PC-3 (cell line): Measurements from ENCODE around the gene PLEKHH1. TPM values are rescaled to one million over a fixed set of nuclear protein-coding genes. Genes with fewer than 3 reads are reported as not detected.

Experiments used
- ATAC-seq: fragments of 200-7000 bp; cut with Tn5 transposase; 2 replicates; pipeline ENCODE4 v1.9.1; 2020; ENCODE audit warnings: mild to moderate bottlenecking, moderate library complexity
- BruUV-seq: library from RNA; stranded (reverse); fragments of 400-500 nt; replicated peaks from 2 replicates; lab custom pipeline; 2021; lab: Mats Ljungman, UMichigan
- CTCF ChIA-PET: fragments of 300-600 bp; sonication (Branson Sonifier 250); formaldehyde crosslinking; loops from one replicate; lab custom pipeline; 2022; ENCODE audit warnings: antibody characterized with exemption; lab: Charles Lee
- POLR2A ChIA-PET: fragments of 300-600 bp; sonication (Branson Sonifier 250); formaldehyde crosslinking; loops from one replicate; lab custom pipeline; 2022; ENCODE audit warnings: antibody characterized with exemption; ENCODE audit not compliant: unreplicated experiment; lab: Charles Lee
- DNase-seq: peaks from one replicate; pipeline ENCODE4 v3.0.0-alpha.2; 2015
- H2AFZ ChIP-seq: fragments of 300-600 bp; sonication (generic); 2 replicates; pipeline ENCODE4 v1.6.0; 2016; ENCODE audit warnings: antibody characterized with exemption, low read length
- H3F3A ChIP-seq: fragments of 300-600 bp; sonication (generic); one replicate; pipeline ENCODE4 v1.6.0; 2017; ENCODE audit warnings: antibody characterized with exemption, low read length, control low read depth, mild to moderate bottlenecking; ENCODE audit not compliant: unreplicated experiment
- H3K27ac ChIP-seq: fragments of 300-600 bp; sonication (generic); 2 replicates; pipeline ENCODE4 v1.5.1; 2016; ENCODE audit warnings: mild to moderate bottlenecking, low read length
- H3K27me3 ChIP-seq: fragments of 300-600 bp; sonication (generic); 2 replicates; pipeline ENCODE4 v1.6.1; 2016; ENCODE audit warnings: low read length, mixed read lengths
- H3K36me3 ChIP-seq: fragments of 300-600 bp; sonication (generic); 2 replicates; pipeline ENCODE4 v1.6.1; 2016; ENCODE audit warnings: low read depth, mixed run types, low read length, mixed read lengths
- H3K4me1 ChIP-seq: fragments of 300-600 bp; sonication (generic); 2 replicates; pipeline ENCODE4 v1.5.1; 2016; ENCODE audit warnings: low read length; ENCODE audit not compliant: insufficient read depth
- H3K4me2 ChIP-seq: fragments of 300-600 bp; sonication (generic); 2 replicates; pipeline ENCODE4 v1.6.0; 2016; ENCODE audit warnings: low read length
- H3K4me3 ChIP-seq: fragments of 300-600 bp; sonication (generic); 2 replicates; pipeline ENCODE4 v1.5.1; 2016; ENCODE audit warnings: mild to moderate bottlenecking, low read length, mixed read lengths
- H3K79me2 ChIP-seq: fragments of 300-600 bp; sonication (generic); 2 replicates; pipeline ENCODE4 v1.6.1; 2017; ENCODE audit warnings: low read length, mixed read lengths
- H3K9ac ChIP-seq: fragments of 300-600 bp; sonication (generic); 2 replicates; pipeline ENCODE4 v1.6.0; 2016; ENCODE audit warnings: mild to moderate bottlenecking, low read length
- H3K9me2 ChIP-seq: fragments of 300-600 bp; sonication (generic); replicated peaks from 2 replicates; pipeline ENCODE4 v1.6.1; 2016; ENCODE audit warnings: mixed run types, low read length, mixed read lengths
- H3K9me3 ChIP-seq: fragments of 300-600 bp; sonication (generic); 2 replicates; pipeline ENCODE4 v1.6.1; 2016; ENCODE audit warnings: low read length, mixed read lengths
- H4K20me1 ChIP-seq: fragments of 300-600 bp; sonication (generic); 2 replicates; pipeline ENCODE4 v1.6.1; 2016; ENCODE audit warnings: low read length, mixed read lengths
- EZH2 ChIP-seq: fragments of 300-600 bp; sonication (generic); IDR thresholded peaks from one replicate; pipeline ENCODE4 v1.6.1; 2017; ENCODE audit warnings: antibody characterized with exemption, mild to moderate bottlenecking, low read length; ENCODE audit not compliant: unreplicated experiment
- EZH2phosphoT487 ChIP-seq: fragments of 300-600 bp; sonication (generic); IDR thresholded peaks from 2 replicates; pipeline ENCODE4 v1.6.1; 2018; ENCODE audit warnings: mild to moderate bottlenecking, antibody characterized with exemption, low read length, borderline replicate concordance
- intact Hi-C: fragments of 100-400 bp; cut with micrococcal nuclease; formaldehyde crosslinking; loops from 2 replicates; pipeline ENCODE4 v1.9.0; 2023
- total RNA-seq: library from RNA; depleted of rRNA; stranded (reverse); fragments of >200 nt; gene quantifications from 2 replicates; pipeline ENCODE4 v1.2.3, GENCODE V29; 2014
- TF ChIP-seq, protein P1 (sequence below): fragments of 300-600 bp; sonication (generic); conservative IDR thresholded peaks from 2 replicates; pipeline ENCODE4 v1.5.1; 2017; ENCODE audit warnings: antibody characterized with exemption, low read depth, mild to moderate bottlenecking, low read length

Gene PLEKHH1
- total RNA-seq, 1 experiment from 2014 or later, result 11.1 TPM

- Histone ChIP-seq H2AFZ (no peak overlapping the region), H3K27me3 (no peaks in the 10 kb centered on the region), H3K4me1 (no peaks in the 10 kb centered on the region), H3K36me3 (no peaks in the 10 kb centered on the region), H3K9me2 (no peaks in the 10 kb centered on the region), H3K27ac (no peak overlapping the region), H3K79me2 (no peaks in the 10 kb centered on the region), H3K4me2 (no peak overlapping the region), H3K9me3 (no peaks in the 10 kb centered on the region), H3F3A (no peaks in the 10 kb centered on the region), H3K4me3 (no peak overlapping the region), H3K9ac (no peak overlapping the region), H4K20me1 (no peaks in the 10 kb centered on the region)
- TF ChIP-seq, protein P1, sequence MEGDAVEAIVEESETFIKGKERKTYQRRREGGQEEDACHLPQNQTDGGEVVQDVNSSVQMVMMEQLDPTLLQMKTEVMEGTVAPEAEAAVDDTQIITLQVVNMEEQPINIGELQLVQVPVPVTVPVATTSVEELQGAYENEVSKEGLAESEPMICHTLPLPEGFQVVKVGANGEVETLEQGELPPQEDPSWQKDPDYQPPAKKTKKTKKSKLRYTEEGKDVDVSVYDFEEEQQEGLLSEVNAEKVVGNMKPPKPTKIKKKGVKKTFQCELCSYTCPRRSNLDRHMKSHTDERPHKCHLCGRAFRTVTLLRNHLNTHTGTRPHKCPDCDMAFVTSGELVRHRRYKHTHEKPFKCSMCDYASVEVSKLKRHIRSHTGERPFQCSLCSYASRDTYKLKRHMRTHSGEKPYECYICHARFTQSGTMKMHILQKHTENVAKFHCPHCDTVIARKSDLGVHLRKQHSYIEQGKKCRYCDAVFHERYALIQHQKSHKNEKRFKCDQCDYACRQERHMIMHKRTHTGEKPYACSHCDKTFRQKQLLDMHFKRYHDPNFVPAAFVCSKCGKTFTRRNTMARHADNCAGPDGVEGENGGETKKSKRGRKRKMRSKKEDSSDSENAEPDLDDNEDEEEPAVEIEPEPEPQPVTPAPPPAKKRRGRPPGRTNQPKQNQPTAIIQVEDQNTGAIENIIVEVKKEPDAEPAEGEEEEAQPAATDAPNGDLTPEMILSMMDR, result no peak
- no peak for TF ChIP-seq EZH2phosphoT487
- no peak for TF ChIP-seq EZH2
- no TSS peak for BruUV-seq
- ChIA-PET POLR2A (no interaction called here), CTCF (no interaction called here)
- intact Hi-C loops, result no loop called here
- DNase-seq (no peak), ATAC-seq (no peak)
Measured at GRCh38 chr14:67633451-67634147, 100.5 kb downstream of the PLEKHH1 start.

GRCh38 chr14:67636361-67636919 lies 103.3 kb downstream of the PLEKHH1 start:
- Histone ChIP-seq H4K20me1 (no peaks in the 10 kb centered on the region), H3K27me3 (no peaks in the 10 kb centered on the region), H2AFZ (no peak overlapping the region), H3K27ac (no peak overlapping the region), H3K4me2 (no peak overlapping the region), H3K9me2 (no peaks in the 10 kb centered on the region), H3K79me2 (no peaks in the 10 kb centered on the region), H3F3A (no peaks in the 10 kb centered on the region), H3K4me3 (no peak overlapping the region), H3K9ac (no peak overlapping the region), H3K36me3 (no peaks in the 10 kb centered on the region), H3K4me1 (no peaks in the 10 kb centered on the region), H3K9me3 (no peaks in the 10 kb centered on the region)
- BruUV-seq, result no TSS peak
- no peak for DNase-seq
- peak; percentile 79 for ATAC-seq
- intact Hi-C loops, result no loop called here
- POLR2A ChIA-PET, result interaction anchor here (1.2 kb wide), 1 partner anchor 14 kb away, joined by 7 read pairs; no protein-coding TSS in a partner anchor
- TF ChIP-seq EZH2phosphoT487 (no peak), EZH2 (no peak)
- TF ChIP-seq, protein P1, result no peak
- CTCF ChIA-PET, result interaction anchor here (0.6 to 1.0 kb wide), 2 partner anchors 30 to 282 kb away, joined by 3 to 5 read pairs; no protein-coding TSS in a partner anchor

DNA sequence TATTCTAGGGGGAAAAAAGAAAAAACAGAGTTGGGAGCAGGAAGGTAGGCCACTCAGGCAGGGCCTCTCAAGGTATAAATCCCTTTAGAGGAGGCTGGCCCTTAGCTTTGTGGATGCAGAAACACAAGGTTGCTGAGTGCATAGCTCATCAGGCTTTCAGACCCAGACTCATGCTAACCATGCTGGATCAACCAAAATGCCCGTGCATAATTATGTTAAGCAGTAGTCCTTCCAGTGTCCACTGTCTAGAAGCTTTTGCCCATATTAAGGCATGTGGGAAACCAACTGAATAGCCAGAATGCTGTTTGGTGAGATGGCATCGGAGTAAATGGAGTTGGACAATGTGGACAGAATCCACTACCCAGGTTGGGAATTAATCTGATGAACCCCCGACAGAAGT lies 105.6 kb downstream of the PLEKHH1 start:
- H3K27ac ChIP-seq, result no peak overlapping the region
- H3K4me1 ChIP-seq, result no peaks in the 10 kb centered on the region
- DNase-seq, result no peak
- no peaks in the 10 kb centered on the region for H3K79me2 ChIP-seq
- BruUV-seq, result no TSS peak
- no peak overlapping the region for H2AFZ ChIP-seq
- H3K9me3 ChIP-seq, result no peaks in the 10 kb centered on the region
- no peak overlapping the region for H3K4me2 ChIP-seq
- H3K27me3 ChIP-seq, result no peaks in the 10 kb centered on the region
- H3K4me3 ChIP-seq, result no peak overlapping the region
- H3F3A ChIP-seq, result no peaks in the 10 kb centered on the region
- POLR2A ChIA-PET, result interaction anchor here (0.5 kb wide), 1 partner anchor 2000 kb away, joined by 3 read pairs; no protein-coding TSS in a partner anchor
- CTCF ChIA-PET, result no interaction called here
- H4K20me1 ChIP-seq, result no peaks in the 10 kb centered on the region
- no peaks in the 10 kb centered on the region for H3K9me2 ChIP-seq
- intact Hi-C loops, result no loop called here
- no peak for ATAC-seq
- H3K36me3 ChIP-seq, result no peaks in the 10 kb centered on the region
- TF ChIP-seq, protein P1, result no peak
- TF ChIP-seq EZH2 (no peak), EZH2phosphoT487 (no peak)
- no peak overlapping the region for H3K9ac ChIP-seq
